Activated CD4-positive, alpha-beta T cell treated with anti-CD3 and anti-CD28 coated beads, Interleukin-2, amount 50 U/mL, for 1 hour (primary cell): ENCODE data around the gene ZNF579.

Source experiments
- DNase-seq: peaks from one replicate; pipeline ENCODE4 v3.0.0-alpha.2; 2020

The ZNF579 gene

DNA sequence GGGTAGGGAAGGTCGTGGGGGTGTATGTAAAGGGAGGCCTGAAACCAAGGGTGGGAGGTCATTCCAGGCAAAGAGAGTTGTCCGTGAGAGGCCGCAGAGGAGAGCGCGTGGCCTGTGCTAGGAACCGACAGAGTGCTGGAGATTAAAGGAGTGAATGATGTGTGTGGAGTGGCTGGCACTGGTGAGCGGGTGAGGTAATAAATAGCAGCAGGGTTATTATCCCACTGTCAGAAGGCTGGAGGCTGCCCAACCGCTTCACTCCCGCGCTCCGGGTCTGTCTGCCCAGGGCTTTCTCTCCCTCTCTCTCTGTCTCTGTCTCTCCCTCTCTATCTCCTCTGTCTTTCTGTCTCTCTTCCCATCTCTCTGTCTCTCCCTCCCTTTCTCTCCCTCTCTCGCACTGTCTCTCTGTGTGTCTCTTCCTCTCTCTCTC lies 17.4 kb downstream of the ZNF579 start:
- no peak for DNase-seq

DNA sequence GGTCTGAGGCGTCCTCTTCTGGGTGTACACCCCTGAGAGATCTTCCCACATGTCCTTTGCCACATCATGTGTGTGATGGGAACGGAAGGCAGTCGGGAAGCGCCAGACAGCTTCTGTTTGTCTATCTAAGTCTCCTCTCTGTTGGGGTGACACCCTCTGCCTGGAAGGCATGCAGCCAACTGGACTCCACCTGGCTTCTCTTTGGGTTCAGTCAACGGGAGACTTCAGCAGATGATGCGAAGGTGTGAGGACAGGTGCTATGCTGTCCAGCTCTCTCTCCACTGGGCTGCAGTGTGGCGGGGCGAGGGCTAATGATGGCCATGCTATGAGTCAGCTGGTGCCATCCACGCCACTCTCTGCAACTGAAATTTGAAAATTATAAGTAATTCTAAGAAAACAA lies 21.0 kb downstream of the ZNF579 start:
- no peak for DNase-seq

DNA sequence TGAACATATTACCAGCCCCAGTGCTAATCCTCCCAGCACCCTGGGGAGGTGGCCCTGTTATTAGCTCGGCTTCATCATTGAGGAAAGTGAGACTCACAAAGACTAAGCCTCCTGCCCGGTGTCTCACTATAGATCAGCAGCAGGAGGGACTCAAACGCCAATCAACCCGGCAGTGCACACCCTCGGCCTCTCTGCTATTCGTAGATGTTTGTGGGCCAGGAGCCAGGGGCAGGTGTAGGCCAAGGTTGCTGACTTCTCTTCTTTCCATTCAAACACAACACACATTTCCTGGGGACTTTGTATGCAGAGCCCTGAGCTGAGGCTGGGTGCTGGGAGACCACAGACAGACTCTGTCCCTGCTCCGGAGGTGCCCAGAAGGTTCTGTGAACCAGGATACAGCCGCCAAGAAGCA lies 25.9 kb downstream of the ZNF579 start:
- DNase-seq: no peak

DNA sequence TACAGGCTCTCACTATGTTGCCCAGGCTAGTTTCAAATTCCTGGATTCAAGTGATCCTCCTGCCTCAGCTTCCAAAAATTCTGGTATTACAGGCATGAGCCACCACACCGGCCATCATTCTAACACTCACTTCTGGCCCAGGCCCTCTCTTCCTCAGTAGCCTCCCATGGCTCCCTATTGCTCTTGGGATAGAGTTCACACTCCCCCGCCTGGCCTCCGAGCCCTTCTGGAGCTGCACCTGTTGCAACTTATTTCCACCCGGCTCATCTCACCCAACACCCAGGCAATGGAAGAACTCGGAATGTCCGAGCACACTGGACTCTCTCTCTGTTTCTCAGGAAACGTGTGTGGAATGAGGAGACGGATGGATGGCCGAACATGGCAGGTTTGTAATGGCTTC lies 26.3 kb downstream of the ZNF579 start:
- DNase-seq: no peak

DNA sequence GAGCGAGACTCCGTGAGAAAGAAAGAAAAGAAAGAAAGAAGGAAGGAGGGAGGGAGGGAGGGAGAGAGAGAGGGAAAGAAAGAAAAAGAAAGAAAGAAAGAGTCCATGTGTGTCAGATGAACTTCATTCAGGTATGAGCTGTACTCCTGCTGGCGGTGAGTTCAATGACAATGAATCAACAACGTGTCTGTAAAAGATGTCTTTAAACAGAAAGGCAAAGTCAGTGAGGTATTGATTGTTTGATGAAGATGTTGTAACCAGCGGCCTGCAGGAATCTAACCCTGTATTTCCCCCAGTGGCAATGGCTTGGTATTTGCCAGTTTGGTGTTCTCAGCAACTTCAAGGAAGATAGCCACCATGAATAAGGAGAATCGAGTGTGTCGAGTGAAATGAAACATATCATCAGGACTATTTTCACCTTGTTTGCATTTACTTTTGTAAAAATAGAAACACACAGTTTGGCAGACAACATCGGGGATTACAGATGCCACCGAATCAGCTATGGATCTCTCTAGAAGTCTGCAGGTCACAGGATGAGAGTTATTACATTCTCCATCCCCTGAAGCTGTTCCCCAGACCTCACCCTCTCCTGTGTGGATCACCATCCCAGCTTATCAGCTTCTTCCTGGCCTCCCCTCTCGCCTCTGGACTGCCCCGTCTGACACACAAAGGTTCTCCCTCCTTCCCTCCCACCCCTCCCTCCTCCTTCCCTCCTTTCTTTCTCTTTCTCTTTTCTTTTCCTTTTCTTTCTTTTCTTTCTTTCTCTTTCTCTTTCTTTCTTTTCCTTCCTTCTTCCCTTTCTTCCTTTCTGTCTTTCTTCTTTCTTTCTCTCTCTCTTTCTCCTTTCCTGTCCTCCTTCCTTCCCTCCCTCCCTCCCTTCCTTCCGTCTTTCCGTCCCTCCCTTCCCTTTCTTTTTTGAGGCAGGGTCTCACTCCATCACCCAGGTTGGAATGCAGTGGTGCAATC lies 27.1 kb downstream of the ZNF579 start:
- DNase-seq: no peak

DNA sequence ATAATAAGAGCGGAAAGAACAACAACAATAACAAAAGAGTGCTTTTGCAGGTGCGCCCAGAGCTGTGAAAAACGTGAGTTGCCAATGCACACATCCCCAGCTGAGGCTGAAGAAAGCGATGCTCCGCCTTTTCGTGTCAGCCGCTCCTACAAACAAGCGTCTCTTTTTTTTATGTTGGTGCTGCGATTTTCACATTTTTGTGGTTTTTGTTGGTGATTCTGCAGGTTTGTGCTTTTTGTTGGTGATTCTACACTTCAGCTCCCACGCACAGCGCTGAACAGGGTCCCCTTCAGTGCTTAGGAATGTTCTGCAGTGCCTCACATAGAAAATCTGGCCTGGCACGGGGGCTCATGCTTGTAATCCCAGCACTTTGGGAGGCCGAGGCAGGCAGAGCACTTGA lies 28.0 kb downstream of the ZNF579 start:
- DNase-seq: no peak

DNA sequence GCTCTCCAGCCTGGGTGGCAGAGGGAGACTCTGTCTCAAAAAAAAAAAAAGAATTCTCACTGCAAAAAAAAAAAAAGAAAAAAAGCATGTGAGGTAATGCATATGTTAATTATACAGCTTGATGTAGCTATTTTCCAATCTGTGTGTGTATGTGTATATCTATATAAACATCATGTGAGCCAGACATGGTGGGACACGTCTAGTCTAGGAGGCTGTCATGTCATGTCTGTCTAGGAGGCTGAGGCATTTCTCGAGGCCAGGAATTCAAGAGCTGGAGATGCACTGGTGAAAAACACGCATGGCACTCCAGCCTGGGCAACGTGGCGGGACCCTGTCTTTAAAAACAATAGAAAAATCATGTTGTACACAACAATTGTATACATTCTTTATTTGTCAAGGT lies 28.4 kb downstream of the ZNF579 start:
- no peak for DNase-seq

DNA sequence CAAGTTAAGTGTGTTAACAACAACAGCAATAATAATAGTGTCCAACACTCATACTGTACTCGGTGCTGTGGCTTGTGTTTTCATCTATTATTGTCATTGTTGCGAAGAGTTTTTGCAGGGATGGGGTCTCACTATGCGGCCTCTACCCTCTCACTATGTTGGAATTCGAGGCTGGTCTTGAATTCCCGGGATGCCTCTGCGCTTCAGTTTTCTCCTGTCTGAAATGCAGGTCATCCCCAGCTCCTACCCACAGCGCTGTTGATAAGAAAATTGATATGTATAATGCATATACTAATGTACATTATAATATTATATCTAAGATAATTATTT lies 30.4 kb downstream of the ZNF579 start:
- DNase-seq: no peak

DNA sequence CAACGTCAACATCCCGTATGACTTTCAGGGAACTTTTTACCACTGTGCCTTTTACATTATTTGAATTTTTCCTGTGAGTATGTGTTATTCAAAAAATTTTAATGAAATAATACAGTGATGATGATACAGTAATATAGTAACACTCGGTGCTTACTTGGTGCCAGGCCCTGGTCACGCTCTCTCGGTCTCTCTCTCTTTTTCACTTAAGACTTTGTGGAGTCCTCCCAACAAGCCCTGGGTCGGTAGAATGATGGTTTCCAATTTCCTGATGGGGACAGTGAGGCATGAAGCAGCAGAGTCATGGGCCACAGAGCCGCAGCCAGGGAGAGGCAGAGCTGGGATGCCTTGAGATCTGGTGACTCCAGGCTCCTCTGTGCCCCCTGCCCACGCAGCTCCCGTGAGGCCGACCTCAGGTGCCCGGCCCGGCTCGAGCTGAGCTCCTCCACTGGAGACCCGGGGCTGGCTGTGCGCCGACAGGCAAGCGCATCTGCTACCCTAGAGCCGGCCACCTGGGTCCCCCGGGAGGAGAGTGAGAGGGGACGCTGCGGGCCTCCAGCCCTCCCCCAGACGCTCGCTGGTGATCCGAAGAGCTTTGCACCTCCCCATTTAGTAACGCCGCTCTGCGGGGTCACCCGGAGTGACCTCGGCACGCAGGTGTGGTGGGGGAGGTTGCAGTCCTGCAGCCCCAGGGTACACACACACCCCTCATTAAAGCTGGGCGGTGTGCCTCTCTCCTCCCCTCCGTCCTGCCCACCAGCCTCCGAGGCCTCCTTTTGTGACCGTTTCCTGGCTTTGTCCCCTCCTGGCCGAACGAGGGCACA lies 30.9 kb downstream of the ZNF579 start:
- no peak for DNase-seq

DNA sequence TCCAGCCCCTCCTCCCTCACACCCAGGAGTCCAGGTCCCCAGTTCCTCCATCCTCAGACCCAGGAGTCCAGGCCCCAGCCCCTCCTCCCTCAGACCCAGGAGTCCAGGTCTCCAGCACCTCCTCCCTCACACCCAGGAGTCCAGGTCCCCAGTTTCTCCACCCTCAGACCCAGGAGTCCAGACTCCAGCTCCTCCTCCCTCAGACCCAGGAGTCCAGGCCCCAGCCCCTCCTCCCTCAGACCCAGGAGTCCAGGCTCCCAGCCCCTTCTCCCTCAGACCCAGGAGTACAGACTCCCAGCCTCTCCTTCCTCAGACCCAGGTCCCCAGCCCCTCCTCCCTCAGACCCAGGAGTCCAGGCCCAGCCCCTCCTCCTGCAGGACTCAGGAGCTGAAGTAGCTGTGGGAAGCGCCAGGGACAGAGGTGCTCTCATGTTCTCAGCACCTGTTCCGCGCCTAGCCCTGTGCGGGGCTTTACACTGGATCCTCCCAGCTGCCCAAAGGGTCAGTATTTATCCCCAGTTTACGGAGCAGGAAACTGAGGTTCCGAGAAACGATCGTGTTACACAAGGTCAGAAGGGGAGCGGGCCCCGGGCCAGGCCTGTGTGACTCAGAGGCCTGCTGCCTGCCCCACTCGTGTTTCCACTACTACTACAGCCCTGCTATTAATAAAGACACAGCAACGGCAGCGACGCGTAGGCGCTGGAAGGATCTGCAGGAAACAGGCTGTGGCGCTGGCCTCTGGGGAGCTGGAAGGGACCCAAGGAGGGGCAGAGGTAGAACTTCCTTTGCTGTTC lies 33.6 kb downstream of the ZNF579 start:
- no peak for DNase-seq

DNA sequence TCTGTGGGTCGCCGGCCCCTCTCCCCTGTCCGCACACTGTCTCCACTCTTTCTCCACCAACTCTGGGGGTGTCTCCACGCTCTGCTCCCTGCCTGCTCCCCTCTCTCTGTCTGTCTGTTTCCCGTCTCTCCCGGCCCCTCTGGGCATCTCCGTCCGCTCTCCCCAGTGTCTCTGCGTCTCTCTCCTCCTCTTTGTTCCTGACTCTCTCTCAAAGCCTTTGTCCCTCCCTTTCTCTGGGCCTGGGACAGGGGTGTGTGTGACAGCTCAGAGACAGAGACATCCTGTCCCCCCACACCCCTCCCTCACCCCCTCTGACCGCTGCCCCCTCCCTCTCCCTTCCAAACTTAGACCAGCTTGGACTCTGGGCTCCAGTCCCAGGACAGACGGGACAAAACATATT lies 34.6 kb downstream of the ZNF579 start:
- no peak for DNase-seq

DNA sequence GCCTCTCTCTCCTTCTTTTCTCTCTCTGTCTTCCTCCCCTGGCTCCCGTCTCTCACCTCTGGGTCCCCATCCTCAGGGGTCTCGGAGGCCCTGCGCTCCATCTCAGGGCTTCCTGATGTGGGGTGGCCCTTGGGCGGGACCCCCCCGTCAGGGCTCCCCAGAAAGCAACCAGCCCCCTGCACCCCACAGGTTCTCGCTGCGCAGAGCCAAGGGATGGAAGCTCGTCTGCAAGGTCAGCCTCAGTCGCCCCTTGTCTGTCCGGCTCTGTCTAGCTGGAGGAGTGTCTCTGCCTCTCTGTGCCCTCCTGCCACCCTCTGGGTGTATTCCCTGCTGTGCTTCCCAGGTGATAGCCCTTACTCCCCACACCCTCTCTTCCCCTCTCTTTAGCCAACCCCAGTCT lies 35.2 kb downstream of the ZNF579 start, which contains the start of gene SBK3:
SBK3 (minus strand) TSS at position 101 of the 400 bp plus-strand sequence; CDS start at position 101, 0 bp downstream.
- DNase-seq: no peak

DNA sequence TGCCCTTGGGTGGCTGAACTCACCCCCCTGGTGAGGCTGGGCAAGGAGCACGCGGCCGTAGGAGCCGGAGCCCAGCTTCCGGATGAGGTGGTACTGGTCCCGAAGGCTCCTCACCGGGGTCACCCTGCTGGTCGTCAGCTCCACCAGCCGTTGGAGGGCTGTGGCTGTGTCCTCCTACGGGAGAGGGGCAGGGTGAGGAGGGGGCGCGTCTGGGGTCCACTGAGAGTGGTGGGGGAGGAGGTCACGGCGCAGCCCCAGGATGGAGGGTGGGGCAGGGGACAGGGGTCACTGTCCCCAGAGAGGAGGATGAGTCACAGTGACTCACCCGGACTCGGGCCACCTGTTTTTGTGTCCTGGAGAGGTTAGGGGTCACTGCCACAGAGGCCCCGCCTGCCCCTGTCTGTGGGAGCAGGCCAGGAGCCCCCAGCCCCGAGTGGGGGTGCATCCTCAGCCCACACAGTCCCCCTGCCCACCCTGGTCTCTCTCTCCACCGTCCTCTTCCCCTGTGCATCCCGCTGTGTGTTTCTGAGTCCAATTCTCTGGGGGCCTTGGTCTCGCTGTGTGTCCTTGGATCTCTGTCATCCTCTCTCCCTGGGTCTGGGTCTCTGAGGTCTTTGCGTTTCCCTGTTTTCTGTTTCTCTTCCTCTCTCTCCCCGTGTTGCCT lies 35.7 kb downstream of the ZNF579 start:
- no peak for DNase-seq

DNA sequence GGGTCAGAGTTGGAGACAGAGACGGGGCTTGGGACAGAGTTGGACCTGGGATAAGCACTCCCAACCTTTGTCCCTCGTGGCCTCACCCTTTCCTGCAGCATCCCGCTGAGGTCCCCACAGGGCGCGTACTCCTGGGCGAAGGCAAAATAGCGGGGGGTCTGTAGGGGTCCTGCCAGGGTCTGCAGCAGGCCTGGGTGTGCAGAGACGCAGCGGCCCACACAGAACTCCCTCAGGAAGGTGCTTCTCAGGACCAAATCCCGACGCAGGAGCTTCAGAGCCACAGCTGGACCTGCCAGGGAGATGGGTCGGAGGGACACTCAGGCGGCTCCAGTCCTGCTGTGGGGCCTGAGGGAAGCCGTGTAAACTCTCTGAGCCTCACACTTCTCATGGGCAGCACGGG lies 36.6 kb downstream of the ZNF579 start:
- no peak for DNase-seq

DNA sequence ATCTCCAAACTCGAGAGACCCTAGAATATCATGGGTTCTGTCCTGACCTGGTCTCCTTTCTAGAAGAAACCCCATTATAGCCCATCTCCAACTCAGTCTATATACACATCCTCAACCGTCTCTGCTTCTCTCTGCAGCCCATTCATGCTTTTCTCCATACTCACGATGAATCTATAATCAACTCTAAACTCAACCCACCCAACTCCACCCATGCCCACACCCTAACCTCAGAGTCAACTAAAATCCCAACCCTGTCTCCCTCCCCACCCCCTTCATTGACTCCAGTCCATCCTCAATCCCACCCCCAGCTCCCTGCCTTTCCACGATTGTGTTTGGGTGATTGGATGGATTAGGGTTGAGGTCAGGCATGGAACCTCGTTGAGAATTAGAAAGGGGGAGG lies 37.1 kb downstream of the ZNF579 start:
- no peak for DNase-seq

DNA sequence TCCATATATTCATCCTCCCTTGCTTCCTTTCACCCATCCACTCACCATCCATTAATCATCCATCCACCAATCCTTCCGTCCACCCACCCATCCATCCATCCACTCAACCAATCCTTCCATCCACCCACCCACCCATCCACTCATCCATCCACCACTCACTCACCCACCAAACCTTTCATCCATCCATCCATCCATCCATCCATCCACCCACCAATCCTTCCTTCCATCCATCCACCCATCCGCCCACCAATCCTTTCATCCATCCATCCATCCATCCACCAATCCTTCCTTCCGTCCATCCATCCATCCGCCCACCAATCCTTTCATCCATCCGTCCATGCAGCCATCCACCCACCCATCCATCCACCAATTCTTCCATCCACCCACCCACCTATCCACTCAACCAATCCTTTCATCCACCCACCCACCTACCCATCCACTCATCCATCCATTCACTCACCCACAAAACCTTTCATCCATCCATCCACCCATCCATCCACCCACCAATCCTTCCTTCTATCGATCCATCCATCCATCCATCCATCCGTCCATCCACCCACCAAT lies 38.3 kb downstream of the ZNF579 start:
- no peak for DNase-seq

DNA sequence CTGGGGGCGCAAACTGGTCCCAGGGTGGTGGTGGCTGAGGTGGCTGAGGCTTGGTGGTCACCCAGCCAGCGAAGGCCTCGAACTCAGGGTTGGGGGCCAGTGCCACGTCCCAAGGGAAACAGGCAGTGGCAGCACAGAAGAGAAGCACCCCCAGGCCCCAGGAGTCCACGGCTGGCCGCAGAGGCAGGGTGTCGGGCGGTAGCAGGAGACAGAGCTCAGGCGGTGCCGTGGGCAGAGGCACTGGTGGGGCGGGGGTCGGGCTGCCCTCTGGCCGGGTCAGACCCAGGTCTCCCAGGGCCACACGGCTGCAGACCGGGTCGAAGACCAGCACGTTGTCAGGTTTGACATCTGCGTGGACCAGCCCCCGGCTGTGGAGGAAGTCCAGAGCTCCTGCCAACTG lies 39.6 kb downstream of the ZNF579 start:
- no peak for DNase-seq

DNA sequence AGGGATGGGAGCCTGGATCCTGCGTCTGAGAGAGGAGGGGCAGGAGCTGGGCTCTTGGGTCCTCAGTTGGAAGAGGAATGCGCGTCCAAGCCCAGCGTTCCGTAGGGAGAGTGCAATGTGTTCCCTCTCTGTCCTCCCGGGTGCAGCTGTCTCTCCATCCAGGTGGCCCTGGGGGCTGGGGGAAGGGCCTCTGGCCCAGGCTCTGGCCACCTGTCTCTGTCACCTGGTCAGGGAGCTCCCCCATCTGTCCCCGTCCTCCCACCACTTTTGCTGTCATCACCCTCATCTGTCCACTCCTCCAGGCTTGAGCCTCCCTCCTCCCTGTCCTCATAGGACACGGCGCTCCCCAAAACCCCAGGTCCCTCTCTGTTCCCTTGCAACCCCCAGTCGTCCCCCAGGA lies 40.0 kb downstream of the ZNF579 start:
- no peak for DNase-seq

DNA sequence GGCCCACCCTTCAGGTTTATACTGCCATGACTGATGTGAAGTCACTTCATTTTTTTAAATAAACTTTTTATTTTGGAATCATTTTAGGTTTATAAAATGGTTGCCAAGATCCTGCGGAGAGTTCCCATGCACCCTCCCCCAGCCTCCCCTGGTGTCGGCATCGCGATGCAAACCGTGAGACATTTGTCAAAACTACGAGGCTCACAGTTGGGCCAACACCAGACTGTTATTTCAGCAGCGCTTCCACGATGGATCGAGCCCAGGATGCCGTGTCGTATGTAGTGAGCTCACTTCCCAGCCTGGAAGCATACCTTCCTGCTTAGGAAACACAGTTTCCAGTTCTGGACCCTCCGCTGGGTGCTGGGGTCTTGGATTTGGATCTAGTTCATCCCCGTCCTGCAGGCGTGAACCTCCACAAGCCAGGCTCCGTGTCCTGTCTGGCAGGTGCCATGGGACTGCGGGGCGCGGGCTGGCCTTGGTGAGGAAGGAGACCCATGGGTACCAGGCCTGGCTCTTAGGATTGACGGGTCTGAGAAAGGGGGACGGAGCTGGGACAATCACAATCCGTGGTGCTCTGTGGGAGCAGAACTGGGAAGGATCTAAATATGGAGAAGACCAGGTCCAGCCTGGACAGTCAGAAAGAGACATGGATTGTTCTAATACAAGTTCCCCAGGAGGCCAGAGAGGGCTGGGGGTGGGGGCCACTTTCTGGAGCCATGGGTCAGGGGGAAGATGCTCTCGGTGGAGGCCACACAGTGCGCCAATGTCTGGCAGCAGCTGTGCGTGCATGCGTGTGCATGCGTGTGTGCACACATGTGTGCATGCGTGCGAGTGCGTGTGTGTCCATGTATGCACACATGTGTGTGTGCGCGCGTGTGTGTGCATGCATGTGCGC lies 41.3 kb downstream of the ZNF579 start:
- no peak for DNase-seq

DNA sequence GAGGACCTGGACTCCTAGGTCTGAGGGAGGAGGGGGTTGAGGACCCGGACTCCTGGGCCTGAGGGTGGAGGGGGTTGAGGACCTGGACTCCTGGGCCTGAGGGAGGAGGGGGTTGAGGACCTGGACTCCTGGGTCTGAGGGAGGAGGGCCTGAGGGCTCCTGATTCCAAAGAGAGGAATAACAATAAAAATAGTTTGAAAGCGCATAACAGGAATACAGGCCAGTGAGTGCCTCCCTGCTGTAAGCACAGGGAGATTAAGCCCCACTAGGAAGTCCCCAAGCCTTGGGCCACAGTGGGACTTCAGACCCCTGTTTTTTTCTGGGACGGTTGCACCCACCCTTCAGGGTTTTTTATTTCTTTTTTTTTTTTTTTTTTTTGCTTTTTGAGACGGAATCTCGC lies 42.5 kb downstream of the ZNF579 start:
- no peak for DNase-seq

DNA sequence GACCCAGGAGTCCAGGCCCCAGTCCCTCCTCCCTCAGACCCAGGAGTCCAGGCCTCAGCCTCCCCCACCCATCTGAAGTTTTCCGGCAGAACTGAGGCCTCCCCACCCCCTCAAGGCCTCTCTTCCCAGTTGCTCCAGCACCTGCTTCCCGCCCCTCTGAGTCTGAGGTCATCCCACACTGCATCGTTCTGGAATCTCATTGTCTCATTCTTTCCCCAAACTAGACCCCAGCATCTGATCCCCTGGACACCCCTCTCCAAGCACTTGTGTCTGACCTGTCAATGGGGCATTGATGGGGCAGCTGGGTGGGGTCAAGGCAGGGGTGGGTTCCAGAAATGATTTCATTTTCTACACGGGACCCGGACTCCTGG lies 42.9 kb downstream of the ZNF579 start:
- no peak for DNase-seq
